ENCODE data around the gene ELOA. TPM values are rescaled to one million over a fixed set of nuclear protein-coding genes. Genes with fewer than 3 reads are reported as not detected.

The ELOA gene
- total and polyA plus RNA-seq, 2 of the 13 experiments (the other 11 are each of a cell fraction or from before 2014, with no cell fraction given) = 14.2 to 28.5 TPM

DNA sequence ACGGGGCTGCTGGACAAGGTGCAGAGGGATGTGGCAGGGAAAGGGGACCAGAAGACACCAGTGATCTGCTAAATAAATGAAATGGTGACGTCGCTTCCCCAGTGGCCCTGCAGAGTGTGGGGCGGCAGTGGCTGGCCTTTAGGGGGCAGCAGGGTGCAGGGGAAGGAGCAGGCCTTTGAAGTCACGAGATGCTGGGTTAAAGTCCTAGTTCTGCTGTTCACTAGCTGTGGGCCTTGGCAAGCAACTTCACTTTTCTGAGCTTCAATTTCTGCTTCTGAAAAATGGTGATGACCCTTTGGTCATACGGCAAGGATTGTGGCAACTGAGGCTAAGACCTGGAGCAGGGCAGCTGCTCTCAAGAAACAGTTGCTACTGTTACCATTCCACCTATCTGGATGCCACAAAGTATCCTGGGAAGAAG is 66.5 kb downstream of the ELOA start (continued):
- TF ChIP-seq ELF1 (CRISPR knock-in tag; IDR thresholded peaks at IDR 0.05) (no peak), ZMYM3 (CRISPR knock-in tag; IDR thresholded peaks at IDR 0.05) (no peak), PPARG (CRISPR knock-in tag; conservative IDR thresholded peaks at IDR 0.05) (peak; percentile 12; the same call in 1 of the 2 replicates), GFI1 (CRISPR knock-in tag; IDR thresholded peaks at IDR 0.05; ENCODE audit: borderline replicate concordance) (no peak), ZNF772 (CRISPR knock-in tag; IDR thresholded peaks at IDR 0.05) (no peak), ZNF235 (CRISPR knock-in tag; IDR thresholded peaks at IDR 0.05; ENCODE audit: borderline replicate concordance) (no peak), MED13 (CRISPR knock-in tag; IDR thresholded peaks at IDR 0.05) (no peak), KAT2B (IDR thresholded peaks at IDR 0.05; ENCODE audit: borderline replicate concordance, low read depth, low read length) (no peak), NCOR1 (IDR thresholded peaks at IDR 0.05; ENCODE audit: borderline replicate concordance, low read length) (peak; percentile 41), SAP130 (CRISPR knock-in tag; IDR thresholded peaks at IDR 0.05; ENCODE audit: low read depth) (peak; percentile 44), ZNF777 (CRISPR knock-in tag; IDR thresholded peaks at IDR 0.05) (no peak), FOXA1 (IDR thresholded peaks at IDR 0.05) (no peak), FOXA1 (CRISPR knock-in tag; IDR thresholded peaks at IDR 0.05) (no peak), SRSF9 (IDR thresholded peaks at IDR 0.05; ENCODE audit: borderline replicate concordance, insufficient read depth, low read depth, low read length, poor library complexity, severe bottlenecking) (no peak), CREB1 (IDR thresholded peaks at IDR 0.05) (peak; percentile 68), CREB1 (CRISPR knock-in tag; IDR thresholded peaks at IDR 0.05) (peak; percentile 67; the same call in 1 of the 2 replicates), NFIB (CRISPR knock-in tag; IDR thresholded peaks at IDR 0.05; ENCODE audit: borderline replicate concordance) (no peak), MEIS2 (CRISPR knock-in tag; IDR thresholded peaks at IDR 0.05) (no peak), GPN1 (CRISPR knock-in tag; IDR thresholded peaks at IDR 0.05; ENCODE audit: borderline replicate concordance) (no peak), HNRNPL (IDR thresholded peaks at IDR 0.05; ENCODE audit: low read depth, low read length) (no peak), ONECUT2 (CRISPR knock-in tag; IDR thresholded peaks at IDR 0.05) (no peak), HNF4A (CRISPR knock-in tag; IDR thresholded peaks at IDR 0.05) (peak; percentile 94), TMF1 (CRISPR knock-in tag; IDR thresholded peaks at IDR 0.05; ENCODE audit: low read depth) (no peak)
- TF ChIP-seq, protein P1, sequence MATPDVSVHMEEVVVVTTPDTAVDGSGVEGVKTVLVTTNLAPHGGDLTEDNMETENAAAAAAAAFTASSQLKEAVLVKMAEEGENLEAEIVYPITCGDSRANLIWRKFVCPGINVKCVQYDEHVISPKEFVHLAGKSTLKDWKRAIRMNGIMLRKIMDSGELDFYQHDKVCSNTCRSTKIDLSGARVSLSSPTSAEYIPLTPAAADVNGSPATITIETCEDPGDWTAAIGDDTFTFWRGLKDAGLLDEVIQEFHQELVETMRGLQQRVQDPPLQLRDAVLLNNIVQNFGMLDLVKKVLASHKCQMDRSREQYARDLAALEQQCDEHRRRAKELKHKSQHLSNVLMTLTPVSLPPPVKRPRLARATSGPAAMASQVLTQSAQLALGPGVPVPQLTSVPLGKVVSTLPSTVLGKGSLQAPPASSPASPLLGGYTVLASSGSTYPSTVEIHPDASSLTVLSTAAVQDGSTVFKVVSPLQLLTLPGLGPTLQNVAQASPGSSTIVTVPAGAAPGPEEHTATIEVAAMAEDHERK (CRISPR knock-in tag; IDR thresholded peaks at IDR 0.05; ENCODE audit: low read depth) = no peak
- TF ChIP-seq, protein P2, sequence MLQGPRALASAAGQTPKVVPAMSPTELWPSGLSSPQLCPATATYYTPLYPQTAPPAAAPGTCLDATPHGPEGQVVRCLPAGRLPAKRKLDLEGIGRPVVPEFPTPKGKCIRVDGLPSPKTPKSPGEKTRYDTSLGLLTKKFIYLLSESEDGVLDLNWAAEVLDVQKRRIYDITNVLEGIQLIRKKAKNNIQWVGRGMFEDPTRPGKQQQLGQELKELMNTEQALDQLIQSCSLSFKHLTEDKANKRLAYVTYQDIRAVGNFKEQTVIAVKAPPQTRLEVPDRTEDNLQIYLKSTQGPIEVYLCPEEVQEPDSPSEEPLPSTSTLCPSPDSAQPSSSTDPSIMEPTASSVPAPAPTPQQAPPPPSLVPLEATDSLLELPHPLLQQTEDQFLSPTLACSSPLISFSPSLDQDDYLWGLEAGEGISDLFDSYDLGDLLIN (CRISPR knock-in tag; IDR thresholded peaks at IDR 0.05; ENCODE audit: borderline replicate concordance) = no peak
- TF ChIP-seq, protein P3, sequence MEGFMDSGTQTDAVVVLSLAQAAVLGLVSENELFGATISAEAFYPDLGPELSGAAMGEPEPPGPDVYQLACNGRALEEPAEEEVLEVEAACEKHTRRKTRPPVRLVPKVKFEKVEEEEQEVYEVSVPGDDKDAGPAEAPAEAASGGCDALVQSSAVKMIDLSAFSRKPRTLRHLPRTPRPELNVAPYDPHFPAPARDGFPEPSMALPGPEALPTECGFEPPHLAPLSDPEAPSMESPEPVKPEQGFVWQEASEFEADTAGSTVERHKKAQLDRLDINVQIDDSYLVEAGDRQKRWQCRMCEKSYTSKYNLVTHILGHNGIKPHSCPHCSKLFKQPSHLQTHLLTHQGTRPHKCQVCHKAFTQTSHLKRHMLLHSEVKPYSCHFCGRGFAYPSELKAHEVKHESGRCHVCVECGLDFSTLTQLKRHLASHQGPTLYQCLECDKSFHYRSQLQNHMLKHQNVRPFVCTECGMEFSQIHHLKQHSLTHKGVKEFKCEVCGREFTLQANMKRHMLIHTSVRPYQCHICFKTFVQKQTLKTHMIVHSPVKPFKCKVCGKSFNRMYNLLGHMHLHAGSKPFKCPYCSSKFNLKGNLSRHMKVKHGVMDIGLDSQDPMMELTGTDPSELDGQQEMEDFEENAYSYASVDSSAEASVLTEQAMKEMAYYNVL (CRISPR knock-in tag; IDR thresholded peaks at IDR 0.05; ENCODE audit: borderline replicate concordance) = no peak
- TF ChIP-seq, protein P4, sequence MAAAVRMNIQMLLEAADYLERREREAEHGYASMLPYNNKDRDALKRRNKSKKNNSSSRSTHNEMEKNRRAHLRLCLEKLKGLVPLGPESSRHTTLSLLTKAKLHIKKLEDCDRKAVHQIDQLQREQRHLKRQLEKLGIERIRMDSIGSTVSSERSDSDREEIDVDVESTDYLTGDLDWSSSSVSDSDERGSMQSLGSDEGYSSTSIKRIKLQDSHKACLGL (CRISPR knock-in tag; IDR thresholded peaks at IDR 0.05) = no peak
- TF ChIP-seq, protein P5, sequence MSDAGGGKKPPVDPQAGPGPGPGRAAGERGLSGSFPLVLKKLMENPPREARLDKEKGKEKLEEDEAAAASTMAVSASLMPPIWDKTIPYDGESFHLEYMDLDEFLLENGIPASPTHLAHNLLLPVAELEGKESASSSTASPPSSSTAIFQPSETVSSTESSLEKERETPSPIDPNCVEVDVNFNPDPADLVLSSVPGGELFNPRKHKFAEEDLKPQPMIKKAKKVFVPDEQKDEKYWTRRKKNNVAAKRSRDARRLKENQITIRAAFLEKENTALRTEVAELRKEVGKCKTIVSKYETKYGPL (CRISPR knock-in tag; IDR thresholded peaks at IDR 0.05) = no peak
